GM10266 (cell line): ENCODE results near the gene NLE1.

Experiments used
- DNase-seq: peaks from one replicate; pipeline ENCODE4 v3.0.0; 2012; ENCODE audit errors: extremely low spot score
- CTCF ChIP-seq: IDR thresholded peaks from 2 replicates; pipeline ENCODE4 v1.5.1; 2012; ENCODE audit warnings: mild to moderate bottlenecking, low read depth; ENCODE audit not compliant: control insufficient read depth, insufficient read depth; ENCODE audit errors: missing control alignments

NLE1 gene

GRCh38 chr17:35170968-35171771 lies 29.1 kb upstream of the NLE1 start:
- TF ChIP-seq CTCF = peak; percentile 5
- no peak for DNase-seq

GRCh38 chr17:35169835-35170363 lies 27.8 kb upstream of the NLE1 start:
- DNase-seq = no peak
- no peak for TF ChIP-seq CTCF

- no peak for DNase-seq
- no peak for TF ChIP-seq CTCF
These were observed 25.6 kb upstream of the NLE1 start for GRCh38 chr17:35167666-35168065.

- DNase-seq = no peak
These were observed 24.9 kb upstream of the NLE1 start for GRCh38 chr17:35167046-35167445.

GRCh38 chr17:35166526-35166925 lies 24.4 kb upstream of the NLE1 start:
- TF ChIP-seq CTCF = no peak
- no peak for DNase-seq

More at GRCh38 chr17:35167046-35167445, 24.9 kb upstream of the NLE1 start:
- TF ChIP-seq CTCF = no peak

GRCh38 chr17:35164716-35165115 lies 22.6 kb upstream of the NLE1 start:
- TF ChIP-seq CTCF = no peak
- DNase-seq = no peak

- TF ChIP-seq CTCF = no peak
- no peak for DNase-seq
These were observed 21.8 kb upstream of the NLE1 start for GRCh38 chr17:35163886-35164285.
